ENCODE measurements around the gene TBCK. TPM values are rescaled to one million over a fixed set of nuclear protein-coding genes. Genes with fewer than 3 reads are reported as not detected.

Gene TBCK
- total and polyA plus RNA-seq, 2 donors (not counting 3 experiments of a cell fraction or from before 2014, with no cell fraction given): 18.2 to 38.6 TPM

GRCh38 chr4:106302062-106302438, 14.0 kb downstream of the TBCK start:
- CTCF ChIA-PET: no interaction called here
- Histone ChIP-seq H2AFZ (ENCODE audit: low read depth, low read length) (no peak overlapping the region), H3K79me2 (ENCODE audit: control insufficient read depth, insufficient read depth, low read length) (no peaks in the 10 kb centered on the region), H3K9me1 (replicated peaks; ENCODE audit: control insufficient read depth, extremely low read depth, insufficient read depth, low read length) (no peaks in the 10 kb centered on the region), H3K27me3 (ENCODE audit: control insufficient read depth in 2 of 2, insufficient read depth in 2 of 2, low read length in 2 of 2) (no peaks in the 10 kb centered on the region), H3K36me3 (ENCODE audit: control insufficient read depth in 2 of 2, extremely low read depth in 1 of 2, insufficient read depth in 2 of 2, low read length in 2 of 2) (no peaks in the 10 kb centered on the region), H3K9me3 (replicated peaks; ENCODE audit: control insufficient read depth, insufficient read depth, low read length) (no peaks in the 10 kb centered on the region), H3K4me3 (replicated peaks in 1 of 3; ENCODE audit: insufficient read depth in 1 of 3, low read depth in 1 of 3, low read length in 3 of 3) (no peak overlapping the region), H3K4me2 (ENCODE audit: insufficient read depth, low read length) (no peak overlapping the region), H3K4me1 (ENCODE audit: control insufficient read depth, extremely low read depth, insufficient read depth, low read length) (no peaks in the 10 kb centered on the region), H3K9ac (replicated peaks; ENCODE audit: extremely low read depth, insufficient read depth, low read length) (no peak overlapping the region), H3K27ac (ENCODE audit: insufficient read depth, low read depth, low read length) (no peak overlapping the region), H4K20me1 (replicated peaks; ENCODE audit: control insufficient read depth, extremely low read depth, insufficient read depth, low read length) (no peaks in the 10 kb centered on the region)
- intact Hi-C loops (cut with micrococcal nuclease): no loop called here
- BruUV-seq (replicated peaks): no TSS peak
- DNase-seq (ENCODE audit: low read depth, low spot score): no peak
- dilution Hi-C loops (cut with MboI; ENCODE audit: extremely low pct_ligation_motif_present, low sequenced_read_pairs): no loop called here
- POLR2A ChIA-PET: no interaction called here
- no peak for FAIRE-seq
- TF ChIP-seq JUN (IDR thresholded peaks at IDR 0.05; ENCODE audit: borderline replicate concordance, insufficient read depth, insufficient read length, low read depth) (no peak), EZH2 (IDR thresholded peaks at IDR 0.05; ENCODE audit: borderline replicate concordance, low read depth, low read length, severe bottlenecking) (no peak), POLR2AphosphoS5 (IDR thresholded peaks at IDR 0.05; ENCODE audit: insufficient read depth, low read depth, low read length) (no peak), POLR2A (IDR thresholded peaks at IDR 0.05; ENCODE audit: low read depth, low read length) (no peak), MYC (IDR thresholded peaks at IDR 0.05; ENCODE audit: low read depth, low read length) (no peak), FOS (IDR thresholded peaks at IDR 0.05; ENCODE audit: borderline replicate concordance, insufficient read depth, low read length) (no peak), GATA2 (IDR thresholded peaks at IDR 0.05; ENCODE audit: insufficient read depth, insufficient read length, low read depth, low read length) (no peak)
- TF ChIP-seq, protein P1, sequence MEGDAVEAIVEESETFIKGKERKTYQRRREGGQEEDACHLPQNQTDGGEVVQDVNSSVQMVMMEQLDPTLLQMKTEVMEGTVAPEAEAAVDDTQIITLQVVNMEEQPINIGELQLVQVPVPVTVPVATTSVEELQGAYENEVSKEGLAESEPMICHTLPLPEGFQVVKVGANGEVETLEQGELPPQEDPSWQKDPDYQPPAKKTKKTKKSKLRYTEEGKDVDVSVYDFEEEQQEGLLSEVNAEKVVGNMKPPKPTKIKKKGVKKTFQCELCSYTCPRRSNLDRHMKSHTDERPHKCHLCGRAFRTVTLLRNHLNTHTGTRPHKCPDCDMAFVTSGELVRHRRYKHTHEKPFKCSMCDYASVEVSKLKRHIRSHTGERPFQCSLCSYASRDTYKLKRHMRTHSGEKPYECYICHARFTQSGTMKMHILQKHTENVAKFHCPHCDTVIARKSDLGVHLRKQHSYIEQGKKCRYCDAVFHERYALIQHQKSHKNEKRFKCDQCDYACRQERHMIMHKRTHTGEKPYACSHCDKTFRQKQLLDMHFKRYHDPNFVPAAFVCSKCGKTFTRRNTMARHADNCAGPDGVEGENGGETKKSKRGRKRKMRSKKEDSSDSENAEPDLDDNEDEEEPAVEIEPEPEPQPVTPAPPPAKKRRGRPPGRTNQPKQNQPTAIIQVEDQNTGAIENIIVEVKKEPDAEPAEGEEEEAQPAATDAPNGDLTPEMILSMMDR (IDR thresholded peaks at IDR 0.05; ENCODE audit: extremely low read depth in 1 of 2, insufficient read depth in 1 of 2, low read depth in 1 of 2, low read length in 2 of 2): no peak
- TF ChIP-seq, protein P2, sequence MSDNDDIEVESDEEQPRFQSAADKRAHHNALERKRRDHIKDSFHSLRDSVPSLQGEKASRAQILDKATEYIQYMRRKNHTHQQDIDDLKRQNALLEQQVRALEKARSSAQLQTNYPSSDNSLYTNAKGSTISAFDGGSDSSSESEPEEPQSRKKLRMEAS (IDR thresholded peaks at IDR 0.05; ENCODE audit: insufficient read depth, insufficient read length): no peak
